Peyer's patch (tissue), 4 donors: ENCODE results near the gene IQCE.

Experiments used
- POLR2A ChIP-seq, 2 donors: fragments of 450-650 bp; IDR thresholded peaks; one replicate each; pipeline ENCODE4 v1.5.1; 2017; ENCODE audit warnings: antibody characterized with exemption in 2 of 2, mild to moderate bottlenecking in 2 of 2, moderate library complexity in 2 of 2
- TF ChIP-seq, protein P1 (sequence below), 6 experiments: fragments of 450-650 bp in 4 of 6; fragments of 200-600 bp in 2 of 6; sonication (generic) in 1 of 6; IDR thresholded peaks; one replicate each; pipeline ENCODE4 v1.5.1; 2017 to 2019; ENCODE audit warnings: antibody characterized with exemption in 6 of 6, mild to moderate bottlenecking in 3 of 6, moderate library complexity in 1 of 6

GRCh38 chr7:2638224-2638991 is 79.6 kb downstream of the IQCE start:
- TF ChIP-seq, protein P1, sequence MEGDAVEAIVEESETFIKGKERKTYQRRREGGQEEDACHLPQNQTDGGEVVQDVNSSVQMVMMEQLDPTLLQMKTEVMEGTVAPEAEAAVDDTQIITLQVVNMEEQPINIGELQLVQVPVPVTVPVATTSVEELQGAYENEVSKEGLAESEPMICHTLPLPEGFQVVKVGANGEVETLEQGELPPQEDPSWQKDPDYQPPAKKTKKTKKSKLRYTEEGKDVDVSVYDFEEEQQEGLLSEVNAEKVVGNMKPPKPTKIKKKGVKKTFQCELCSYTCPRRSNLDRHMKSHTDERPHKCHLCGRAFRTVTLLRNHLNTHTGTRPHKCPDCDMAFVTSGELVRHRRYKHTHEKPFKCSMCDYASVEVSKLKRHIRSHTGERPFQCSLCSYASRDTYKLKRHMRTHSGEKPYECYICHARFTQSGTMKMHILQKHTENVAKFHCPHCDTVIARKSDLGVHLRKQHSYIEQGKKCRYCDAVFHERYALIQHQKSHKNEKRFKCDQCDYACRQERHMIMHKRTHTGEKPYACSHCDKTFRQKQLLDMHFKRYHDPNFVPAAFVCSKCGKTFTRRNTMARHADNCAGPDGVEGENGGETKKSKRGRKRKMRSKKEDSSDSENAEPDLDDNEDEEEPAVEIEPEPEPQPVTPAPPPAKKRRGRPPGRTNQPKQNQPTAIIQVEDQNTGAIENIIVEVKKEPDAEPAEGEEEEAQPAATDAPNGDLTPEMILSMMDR (IDR thresholded peaks at IDR 0.05) = no peak
- no peak for TF ChIP-seq POLR2A (IDR thresholded peaks at IDR 0.05)
